Panc1 (cell line): ENCODE measurements around the gene PCDHGC3. TPM values are rescaled to one million over a fixed set of nuclear protein-coding genes. Genes with fewer than 3 reads are reported as not detected.

ENCODE experiments used
- ATAC-seq: fragments of 200-7000 bp; cut with Tn5 transposase; 2 replicates; pipeline ENCODE4 v1.9.1; 2020; ENCODE audit warnings: mild to moderate bottlenecking, moderate library complexity
- BruUV-seq: library from RNA; stranded (reverse); fragments of 400-500 nt; replicated peaks from 2 replicates; lab custom pipeline; 2021; lab: Mats Ljungman, UMichigan
- CTCF ChIA-PET: fragments of 300-600 bp; sonication (Branson Sonifier 250); formaldehyde crosslinking; loops from one replicate; lab custom pipeline; 2022; ENCODE audit warnings: antibody characterized with exemption; lab: Charles Lee
- POLR2A ChIA-PET: fragments of 300-600 bp; sonication (Branson Sonifier 250); formaldehyde crosslinking; loops from one replicate; lab custom pipeline; 2022; ENCODE audit warnings: antibody characterized with exemption; lab: Charles Lee
- DNase-seq: peaks from one replicate; pipeline ENCODE4 v3.0.0-alpha.2; 2010; ENCODE audit warnings: low read depth, low spot score
- H3K27ac ChIP-seq: 2 replicates; pipeline ENCODE4 v1.5.1; 2011; ENCODE audit warnings: mild to moderate bottlenecking, low read length, inconsistent platforms
- H3K27me3 ChIP-seq: fragments of 200-500 bp; sonication (Bioruptor generic); 2 replicates; pipeline ENCODE4 v1.6.0; 2014; ENCODE audit warnings: low read length, inconsistent platforms; ENCODE audit not compliant: control insufficient read depth, insufficient read depth
- H3K36me3 ChIP-seq: fragments of 200-500 bp; sonication (Bioruptor generic); 2 replicates; pipeline ENCODE4 v1.5.1; 2014; ENCODE audit warnings: inconsistent platforms, mild to moderate bottlenecking, low read length, moderate library complexity; ENCODE audit not compliant: control insufficient read depth, insufficient read depth
- H3K4me1 ChIP-seq: 2 replicates; pipeline ENCODE4 v1.5.1; 2011; ENCODE audit warnings: inconsistent platforms, mild to moderate bottlenecking, low read length, moderate library complexity; ENCODE audit not compliant: control insufficient read depth, insufficient read depth
- H3K4me3 ChIP-seq, 2 experiments: 2 replicates each; pipeline ENCODE4 v1.5.1; 2011 to 2012; ENCODE audit warnings: low read depth in 2 of 2, low read length in 2 of 2, mild to moderate bottlenecking in 2 of 2, inconsistent platforms in 1 of 2, moderate library complexity in 1 of 2
- H3K9me3 ChIP-seq: fragments of 200-500 bp; sonication (Bioruptor generic); 2 replicates; pipeline ENCODE4 v1.5.1; 2014; ENCODE audit warnings: low read depth, mild to moderate bottlenecking, inconsistent platforms, low read length, moderate library complexity; ENCODE audit not compliant: control insufficient read depth, insufficient read depth
- POLR2AphosphoS5 ChIP-seq: IDR thresholded peaks from 2 replicates; pipeline ENCODE4 v1.6.1; 2012; ENCODE audit warnings: mild to moderate bottlenecking, low read depth, low read length, moderate library complexity
- SIN3A ChIP-seq: IDR thresholded peaks from 2 replicates; pipeline ENCODE4 v1.6.1; 2012; ENCODE audit warnings: low read depth, mild to moderate bottlenecking, low read length, moderate library complexity, borderline replicate concordance; ENCODE audit not compliant: insufficient read depth
- TCF7L2 ChIP-seq: IDR thresholded peaks from 2 replicates; pipeline ENCODE4 v1.6.1; 2011; ENCODE audit warnings: mild to moderate bottlenecking, low read depth, low read length, inconsistent platforms
- in situ Hi-C: cut with HindIII; loops from 2 replicates; pipeline ENCODE4 v1.10.0; 2016; ENCODE audit warnings: low sequenced_read_pairs, low pct_unique_long_range_greater_than_20kb
- intact Hi-C: fragments of 100-400 bp; cut with micrococcal nuclease; formaldehyde crosslinking; loops from one replicate; pipeline ENCODE4 v1.10.0; 2022; ENCODE audit not compliant: unreplicated experiment
- total RNA-seq: library from RNA; stranded (reverse); gene quantifications from one replicate; pipeline ENCODE4 v1.2.1, GENCODE V29; 2021; ENCODE audit not compliant: unreplicated experiment
- TF ChIP-seq, protein P1 (sequence below), 2 experiments: IDR thresholded peaks; 2 replicates each; pipeline ENCODE4 v1.6.1; 2011 to 2012; ENCODE audit warnings: low read depth in 2 of 2, control low read depth in 1 of 2, low read length in 1 of 2, mild to moderate bottlenecking in 1 of 2, moderate library complexity in 1 of 2; ENCODE audit not compliant: insufficient read depth in 1 of 2
- TF ChIP-seq, protein P2 (sequence below): fragments of 450-650 bp; IDR thresholded peaks from 2 replicates; pipeline ENCODE4 v1.5.1; 2017; ENCODE audit warnings: mild to moderate bottlenecking

The PCDHGC3 gene
- total RNA-seq, 1 experiment from 2014 or later = 54.1 TPM

DNA sequence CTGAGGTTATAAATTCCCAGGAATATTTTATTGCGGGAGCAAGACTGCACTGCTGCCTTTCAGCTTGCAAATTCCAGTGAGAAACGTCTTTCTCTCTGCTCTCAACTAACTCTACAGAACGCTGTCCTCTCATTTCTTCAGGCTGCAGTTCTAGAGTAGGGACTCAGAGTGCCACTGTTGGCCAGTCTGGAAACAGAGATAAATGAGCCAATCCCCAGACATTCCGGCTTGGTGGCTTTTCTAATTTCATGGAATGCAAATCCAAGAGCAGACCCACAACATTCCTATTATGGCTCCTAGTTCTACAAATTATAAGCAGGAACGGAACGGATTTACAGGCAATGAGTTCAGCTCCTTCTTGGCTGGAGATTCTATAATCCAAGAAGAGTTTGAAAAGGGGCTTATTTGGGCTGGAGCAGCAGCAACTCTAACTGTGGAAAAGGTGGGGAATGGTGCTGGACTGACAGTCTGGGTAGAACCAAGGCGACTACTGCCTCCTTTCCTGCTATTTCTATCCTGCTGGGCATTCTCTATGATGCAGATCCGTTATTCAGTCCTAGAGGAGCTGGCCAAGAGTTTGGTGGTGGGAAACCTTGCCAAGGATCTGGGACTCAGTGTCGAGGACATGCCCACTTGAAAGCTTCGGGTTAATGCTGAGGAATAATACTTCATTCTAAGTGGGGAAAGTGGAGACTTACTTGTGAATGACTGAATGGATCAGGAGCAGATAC, 36.2 kb upstream of the PCDHGC3 start:
- no TSS peak for BruUV-seq
- no peaks in the 10 kb centered on the region for H3K36me3 ChIP-seq
- ChIA-PET POLR2A (no interaction called here), CTCF (interaction anchor here (0.6 kb wide), 1 partner anchor 26 kb away, joined by 3 read pairs; no protein-coding TSS in a partner anchor)
- TF ChIP-seq POLR2AphosphoS5 (no peak), TCF7L2 (no peak), SIN3A (no peak)
- TF ChIP-seq, protein P1, sequence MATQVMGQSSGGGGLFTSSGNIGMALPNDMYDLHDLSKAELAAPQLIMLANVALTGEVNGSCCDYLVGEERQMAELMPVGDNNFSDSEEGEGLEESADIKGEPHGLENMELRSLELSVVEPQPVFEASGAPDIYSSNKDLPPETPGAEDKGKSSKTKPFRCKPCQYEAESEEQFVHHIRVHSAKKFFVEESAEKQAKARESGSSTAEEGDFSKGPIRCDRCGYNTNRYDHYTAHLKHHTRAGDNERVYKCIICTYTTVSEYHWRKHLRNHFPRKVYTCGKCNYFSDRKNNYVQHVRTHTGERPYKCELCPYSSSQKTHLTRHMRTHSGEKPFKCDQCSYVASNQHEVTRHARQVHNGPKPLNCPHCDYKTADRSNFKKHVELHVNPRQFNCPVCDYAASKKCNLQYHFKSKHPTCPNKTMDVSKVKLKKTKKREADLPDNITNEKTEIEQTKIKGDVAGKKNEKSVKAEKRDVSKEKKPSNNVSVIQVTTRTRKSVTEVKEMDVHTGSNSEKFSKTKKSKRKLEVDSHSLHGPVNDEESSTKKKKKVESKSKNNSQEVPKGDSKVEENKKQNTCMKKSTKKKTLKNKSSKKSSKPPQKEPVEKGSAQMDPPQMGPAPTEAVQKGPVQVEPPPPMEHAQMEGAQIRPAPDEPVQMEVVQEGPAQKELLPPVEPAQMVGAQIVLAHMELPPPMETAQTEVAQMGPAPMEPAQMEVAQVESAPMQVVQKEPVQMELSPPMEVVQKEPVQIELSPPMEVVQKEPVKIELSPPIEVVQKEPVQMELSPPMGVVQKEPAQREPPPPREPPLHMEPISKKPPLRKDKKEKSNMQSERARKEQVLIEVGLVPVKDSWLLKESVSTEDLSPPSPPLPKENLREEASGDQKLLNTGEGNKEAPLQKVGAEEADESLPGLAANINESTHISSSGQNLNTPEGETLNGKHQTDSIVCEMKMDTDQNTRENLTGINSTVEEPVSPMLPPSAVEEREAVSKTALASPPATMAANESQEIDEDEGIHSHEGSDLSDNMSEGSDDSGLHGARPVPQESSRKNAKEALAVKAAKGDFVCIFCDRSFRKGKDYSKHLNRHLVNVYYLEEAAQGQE (IDR thresholded peaks at IDR 0.05; ENCODE audit: insufficient read depth in 1 of 2, low read depth in 2 of 2, low read length in 1 of 2) = no peak
- TF ChIP-seq, protein P2, sequence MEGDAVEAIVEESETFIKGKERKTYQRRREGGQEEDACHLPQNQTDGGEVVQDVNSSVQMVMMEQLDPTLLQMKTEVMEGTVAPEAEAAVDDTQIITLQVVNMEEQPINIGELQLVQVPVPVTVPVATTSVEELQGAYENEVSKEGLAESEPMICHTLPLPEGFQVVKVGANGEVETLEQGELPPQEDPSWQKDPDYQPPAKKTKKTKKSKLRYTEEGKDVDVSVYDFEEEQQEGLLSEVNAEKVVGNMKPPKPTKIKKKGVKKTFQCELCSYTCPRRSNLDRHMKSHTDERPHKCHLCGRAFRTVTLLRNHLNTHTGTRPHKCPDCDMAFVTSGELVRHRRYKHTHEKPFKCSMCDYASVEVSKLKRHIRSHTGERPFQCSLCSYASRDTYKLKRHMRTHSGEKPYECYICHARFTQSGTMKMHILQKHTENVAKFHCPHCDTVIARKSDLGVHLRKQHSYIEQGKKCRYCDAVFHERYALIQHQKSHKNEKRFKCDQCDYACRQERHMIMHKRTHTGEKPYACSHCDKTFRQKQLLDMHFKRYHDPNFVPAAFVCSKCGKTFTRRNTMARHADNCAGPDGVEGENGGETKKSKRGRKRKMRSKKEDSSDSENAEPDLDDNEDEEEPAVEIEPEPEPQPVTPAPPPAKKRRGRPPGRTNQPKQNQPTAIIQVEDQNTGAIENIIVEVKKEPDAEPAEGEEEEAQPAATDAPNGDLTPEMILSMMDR = no peak
- H3K4me3 ChIP-seq = no peak overlapping the region
- no peaks in the 10 kb centered on the region for H3K27me3 ChIP-seq
- DNase-seq = no peak
- H3K4me1 ChIP-seq = no peaks in the 10 kb centered on the region
- H3K9me3 ChIP-seq = no peaks in the 10 kb centered on the region; the same call in 1 of the 2 replicates
- no peak for ATAC-seq
- intact Hi-C loops = no loop called here
- no peak overlapping the region for H3K27ac ChIP-seq
- in situ Hi-C loops = no loop called here

DNA sequence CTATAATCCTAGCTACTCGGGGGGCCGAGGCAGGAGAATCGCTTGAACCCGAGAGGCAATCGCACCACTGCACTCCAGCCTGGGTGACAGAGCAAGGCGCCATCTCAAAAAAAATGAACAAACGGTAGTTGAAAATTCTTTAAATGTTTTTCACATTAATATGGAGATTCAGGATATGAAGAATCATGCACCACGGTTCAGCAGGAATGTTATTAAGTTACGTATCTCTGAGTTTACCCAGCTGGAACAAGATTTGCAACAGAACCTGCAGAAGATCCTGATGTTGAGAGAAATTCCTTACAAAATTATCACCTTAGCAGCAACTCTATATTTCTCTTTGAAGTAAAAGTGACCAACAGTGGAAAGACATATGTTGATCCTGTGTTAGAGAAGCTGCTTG, 35.4 kb upstream of the PCDHGC3 start:
- Histone ChIP-seq H3K9me3 (no peaks in the 10 kb centered on the region; the same call in 1 of the 2 replicates), H3K36me3 (no peaks in the 10 kb centered on the region), H3K27me3 (no peaks in the 10 kb centered on the region), H3K4me3 (no peak overlapping the region), H3K27ac (no peak overlapping the region), H3K4me1 (no peaks in the 10 kb centered on the region)
- ChIA-PET CTCF (no interaction called here), POLR2A (no interaction called here)
- DNase-seq (no peak), ATAC-seq (no peak)
- TF ChIP-seq, protein P1 (IDR thresholded peaks at IDR 0.05; ENCODE audit: insufficient read depth in 1 of 2, low read depth in 2 of 2, low read length in 1 of 2) = no peak
- TF ChIP-seq POLR2AphosphoS5 (no peak), TCF7L2 (no peak)
- TF ChIP-seq, protein P2 = no peak
- in situ Hi-C loops (no loop called here), intact Hi-C loops (no loop called here)
- no TSS peak for BruUV-seq
